ENCODE data around the gene CFAP210. TPM values are rescaled to one million over a fixed set of nuclear protein-coding genes. Genes with fewer than 3 reads are reported as not detected.

The CFAP210 gene
- total and polyA plus RNA-seq, 11 donors: 0.11 TPM; not detected in 10

- intact Hi-C loops (cut with DNase I): no loop called here
- no peak for DNase-seq
- Histone ChIP-seq H3K27me3 (no peaks in the 10 kb centered on the region), H3K27ac (no peak overlapping the region), H3K36me3 (peaks cover 0 to 4% (median 0%) of the 10 kb centered on the region in 9 donors), H3K4me1 (peaks cover 0 to 3% (median 0%) of the 10 kb centered on the region in 12 donors), H3K9me3 (no peaks in the 10 kb centered on the region), H3K4me3 (no peak overlapping the region)
- WGBS, 4 donors: 68 to 88% (median 77%) methylated on average over 1 of the region's 1 CpG
- no peak for ATAC-seq
- TF ChIP-seq POLR2A (IDR thresholded peaks at IDR 0.05): no peak
Observed at GRCh38 chr2:169709981-169710380, 15.8 kb upstream of the CFAP210 start.

- H3K4me3 ChIP-seq: no peak overlapping the region
Observed at GRCh38 chr2:169709331-169709730, 15.1 kb upstream of the CFAP210 start.

GRCh38 chr2:169707626-169708025, 13.4 kb upstream of the CFAP210 start:
- Histone ChIP-seq H3K4me1 (peaks cover 0 to 2% (median 0%) of the 10 kb centered on the region in 12 donors), H3K9me3 (no peaks in the 10 kb centered on the region), H3K27ac (no peak overlapping the region), H3K27me3 (no peaks in the 10 kb centered on the region), H3K4me3 (no peak overlapping the region), H3K36me3 (peaks cover 0 to 4% (median 0%) of the 10 kb centered on the region in 9 donors)
- no peak for TF ChIP-seq POLR2A (IDR thresholded peaks at IDR 0.05)
- TF ChIP-seq CTCF (IDR thresholded peaks at IDR 0.05): no peak
- intact Hi-C loops (cut with DNase I): no loop called here
- WGBS, 4 donors: 72 to 94% (median 91%) methylated on average over 2 of the region's 2 CpGs
- DNase-seq (no peak), ATAC-seq (no peak)

More at GRCh38 chr2:169709331-169709730, 15.1 kb upstream of the CFAP210 start:
- ATAC-seq (no peak), DNase-seq (no peak)
- Histone ChIP-seq H3K27ac (no peak overlapping the region), H3K27me3 (no peaks in the 10 kb centered on the region), H3K36me3 (peaks cover 0 to 4% (median 0%) of the 10 kb centered on the region in 9 donors), H3K9me3 (no peaks in the 10 kb centered on the region), H3K4me1 (peaks cover 0 to 3% (median 0%) of the 10 kb centered on the region in 12 donors)
- WGBS, 4 donors: 49 to 100% (median 98%) methylated on average over 1 of the region's 1 CpG
- intact Hi-C loops (cut with DNase I): no loop called here
- TF ChIP-seq POLR2A (IDR thresholded peaks at IDR 0.05): no peak

- no peak overlapping the region for H3K27ac ChIP-seq
- H3K4me1 ChIP-seq: peaks cover 0 to 2% (median 0%) of the 10 kb centered on the region in 12 donors
- H3K4me3 ChIP-seq: no peak overlapping the region
- H3K27me3 ChIP-seq: no peaks in the 10 kb centered on the region
- ATAC-seq (no peak), DNase-seq (no peak)
- H3K9me3 ChIP-seq: no peaks in the 10 kb centered on the region
- intact Hi-C loops (cut with DNase I): no loop called here
- TF ChIP-seq CTCF (IDR thresholded peaks at IDR 0.05): no peak
- no peak for TF ChIP-seq POLR2A (IDR thresholded peaks at IDR 0.05)
- peaks cover 0 to 10% (median 0%) of the 10 kb centered on the region in 9 donors for H3K36me3 ChIP-seq
- WGBS, 4 donors: 70 to 87% (median 75%) methylated on average over 2 of the region's 2 CpGs
Observed at GRCh38 chr2:169705927-169706326, 11.7 kb upstream of the CFAP210 start.

GRCh38 chr2:169704160-169704708, 10.0 kb upstream of the CFAP210 start:
- H3K27ac ChIP-seq: peak overlapping the region in 1 of 12 donors; percentile 49
- peaks cover 0 to 2% (median 0%) of the 10 kb centered on the region in 12 donors for H3K4me1 ChIP-seq
- DNase-seq: no peak
- H3K4me3 ChIP-seq: no peak overlapping the region
- peaks cover 0 to 13% (median 0%) of the 10 kb centered on the region in 9 donors for H3K36me3 ChIP-seq
- H3K9me3 ChIP-seq: no peaks in the 10 kb centered on the region
- no peak for ATAC-seq
- TF ChIP-seq CTCF (IDR thresholded peaks at IDR 0.05): no peak
- no peak for TF ChIP-seq POLR2A (IDR thresholded peaks at IDR 0.05)
- intact Hi-C loops (cut with DNase I): no loop called here
- 82 to 93% (median 89%) methylated on average over 1 of the region's 1 CpG for WGBS, 4 donors
- H3K27me3 ChIP-seq: no peaks in the 10 kb centered on the region

Measured in heart left ventricle (tissue), 16 donors.